Skeletal muscle satellite cell (primary cell): Measurements from ENCODE around the gene BTBD1. TPM values are rescaled to one million over a fixed set of nuclear protein-coding genes. Genes with fewer than 3 reads are reported as not detected.

Source experiments
- small RNA-seq: library from RNA; depleted of rRNA; stranded (forward); fragments of <200 nt; gene quantifications from one replicate; pipeline ENCODE3, GENCODE V24; 2012

BTBD1 gene

Small RNA genes within 50 kb of the gene (small RNA-seq; reads per million reads assigned to genes)
- not detected for gene MIR4515
